Measurements from ENCODE around the gene SPO11.

The SPO11 gene

GRCh38 chr20:57372157-57372556, 42.6 kb downstream of the SPO11 start:
- Histone ChIP-seq H3K27ac (no peak overlapping the region), H3K36me3 (ENCODE audit: insufficient read depth, low read length) (peaks cover 98% of the 10 kb centered on the region), H3K9ac (ENCODE audit: insufficient read length) (no peak overlapping the region), H3K9me3 (ENCODE audit: low read depth, low read length) (no peaks in the 10 kb centered on the region), H3K4me3 (no peak overlapping the region)
- DNase-seq (ENCODE audit: low read depth, low spot score): no peak
- TF ChIP-seq EZH2 (IDR thresholded peaks at IDR 0.05) (no peak), POLR2AphosphoS5 (IDR thresholded peaks at IDR 0.05; ENCODE audit: borderline replicate concordance, low read depth, low read length) (no peak), FOXP2 (optimal IDR thresholded peaks at IDR 0.05; ENCODE audit: control extremely low read depth, extremely low read length, insufficient read depth) (no peak)

GRCh38 chr20:57372581-57373350, 43.2 kb downstream of the SPO11 start:
- no peak for TF ChIP-seq EZH2 (IDR thresholded peaks at IDR 0.05)
- no peak for TF ChIP-seq FOXP2 (optimal IDR thresholded peaks at IDR 0.05; ENCODE audit: control extremely low read depth, extremely low read length, insufficient read depth)
- no peak for TF ChIP-seq POLR2AphosphoS5 (IDR thresholded peaks at IDR 0.05; ENCODE audit: borderline replicate concordance, low read depth, low read length)

GRCh38 chr20:57374343-57374930, 44.8 kb downstream of the SPO11 start:
- H3K27ac ChIP-seq: no peak overlapping the region
- DNase-seq (ENCODE audit: low read depth, low spot score): no peak
- H3K9ac ChIP-seq (ENCODE audit: insufficient read length): no peak overlapping the region
- H3K36me3 ChIP-seq (ENCODE audit: insufficient read depth, low read length): peaks cover 92% of the 10 kb centered on the region
- no peaks in the 10 kb centered on the region for H3K9me3 ChIP-seq (ENCODE audit: low read depth, low read length)
- TF ChIP-seq FOXP2 (optimal IDR thresholded peaks at IDR 0.05; ENCODE audit: control extremely low read depth, extremely low read length, insufficient read depth) (no peak), POLR2AphosphoS5 (IDR thresholded peaks at IDR 0.05; ENCODE audit: borderline replicate concordance, low read depth, low read length) (no peak), EZH2 (IDR thresholded peaks at IDR 0.05) (no peak)
- H3K4me3 ChIP-seq: no peak overlapping the region

More at GRCh38 chr20:57372581-57373350, 43.2 kb downstream of the SPO11 start:
- Histone ChIP-seq H3K27ac (no peak overlapping the region), H3K9me3 (ENCODE audit: low read depth, low read length) (no peaks in the 10 kb centered on the region), H3K36me3 (ENCODE audit: insufficient read depth, low read length) (peaks cover 98% of the 10 kb centered on the region), H3K9ac (ENCODE audit: insufficient read length) (no peak overlapping the region), H3K4me3 (no peak overlapping the region)
- DNase-seq (ENCODE audit: low read depth, low spot score): no peak

- no peak overlapping the region for H3K27ac ChIP-seq
- H3K9me3 ChIP-seq (ENCODE audit: low read depth, low read length): no peaks in the 10 kb centered on the region
- peaks cover 85% of the 10 kb centered on the region for H3K36me3 ChIP-seq (ENCODE audit: insufficient read depth, low read length)
- no peak overlapping the region for H3K9ac ChIP-seq (ENCODE audit: insufficient read length)
- no peak for DNase-seq (ENCODE audit: low read depth, low spot score)
- no peak for TF ChIP-seq FOXP2 (optimal IDR thresholded peaks at IDR 0.05; ENCODE audit: control extremely low read depth, extremely low read length, insufficient read depth)
- no peak for TF ChIP-seq EZH2 (IDR thresholded peaks at IDR 0.05)
- TF ChIP-seq POLR2AphosphoS5 (IDR thresholded peaks at IDR 0.05; ENCODE audit: borderline replicate concordance, low read depth, low read length): no peak
- no peak overlapping the region for H3K4me3 ChIP-seq
Observed at GRCh38 chr20:57374931-57375651, 45.5 kb downstream of the SPO11 start.

GRCh38 chr20:57375652-57376230, 46.1 kb downstream of the SPO11 start:
- DNase-seq (ENCODE audit: low read depth, low spot score): no peak
- H3K4me3 ChIP-seq: no peak overlapping the region
- H3K27ac ChIP-seq: no peak overlapping the region
- H3K36me3 ChIP-seq (ENCODE audit: insufficient read depth, low read length): peaks cover 79% of the 10 kb centered on the region
- TF ChIP-seq FOXP2 (optimal IDR thresholded peaks at IDR 0.05; ENCODE audit: control extremely low read depth, extremely low read length, insufficient read depth) (no peak), EZH2 (IDR thresholded peaks at IDR 0.05) (no peak), POLR2AphosphoS5 (IDR thresholded peaks at IDR 0.05; ENCODE audit: borderline replicate concordance, low read depth, low read length) (no peak)
- no peaks in the 10 kb centered on the region for H3K9me3 ChIP-seq (ENCODE audit: low read depth, low read length)
- H3K9ac ChIP-seq (ENCODE audit: insufficient read length): no peak overlapping the region

- no peaks in the 10 kb centered on the region for H3K9me3 ChIP-seq (ENCODE audit: low read depth, low read length)
- no peak overlapping the region for H3K27ac ChIP-seq
- DNase-seq (ENCODE audit: low read depth, low spot score): no peak
- no peak overlapping the region for H3K9ac ChIP-seq (ENCODE audit: insufficient read length)
- no peak for TF ChIP-seq FOXP2 (optimal IDR thresholded peaks at IDR 0.05; ENCODE audit: control extremely low read depth, extremely low read length, insufficient read depth)
- TF ChIP-seq POLR2AphosphoS5 (IDR thresholded peaks at IDR 0.05; ENCODE audit: borderline replicate concordance, low read depth, low read length): no peak
- no peak for TF ChIP-seq EZH2 (IDR thresholded peaks at IDR 0.05)
- H3K4me3 ChIP-seq: no peak overlapping the region
- H3K36me3 ChIP-seq (ENCODE audit: insufficient read depth, low read length): peaks cover 66% of the 10 kb centered on the region
Observed at GRCh38 chr20:57377350-57377749, 47.7 kb downstream of the SPO11 start.

GRCh38 chr20:57378107-57378506, 48.5 kb downstream of the SPO11 start:
- Histone ChIP-seq H3K27ac (no peak overlapping the region), H3K36me3 (ENCODE audit: insufficient read depth, low read length) (peaks cover 60% of the 10 kb centered on the region), H3K9ac (ENCODE audit: insufficient read length) (no peak overlapping the region), H3K4me3 (no peak overlapping the region), H3K9me3 (ENCODE audit: low read depth, low read length) (no peaks in the 10 kb centered on the region)
- DNase-seq (ENCODE audit: low read depth, low spot score): no peak
- TF ChIP-seq POLR2AphosphoS5 (IDR thresholded peaks at IDR 0.05; ENCODE audit: borderline replicate concordance, low read depth, low read length) (no peak), EZH2 (IDR thresholded peaks at IDR 0.05) (no peak), FOXP2 (optimal IDR thresholded peaks at IDR 0.05; ENCODE audit: control extremely low read depth, extremely low read length, insufficient read depth) (no peak)
